ENCODE data around the gene CYP46A1.

Gene CYP46A1

DNA sequence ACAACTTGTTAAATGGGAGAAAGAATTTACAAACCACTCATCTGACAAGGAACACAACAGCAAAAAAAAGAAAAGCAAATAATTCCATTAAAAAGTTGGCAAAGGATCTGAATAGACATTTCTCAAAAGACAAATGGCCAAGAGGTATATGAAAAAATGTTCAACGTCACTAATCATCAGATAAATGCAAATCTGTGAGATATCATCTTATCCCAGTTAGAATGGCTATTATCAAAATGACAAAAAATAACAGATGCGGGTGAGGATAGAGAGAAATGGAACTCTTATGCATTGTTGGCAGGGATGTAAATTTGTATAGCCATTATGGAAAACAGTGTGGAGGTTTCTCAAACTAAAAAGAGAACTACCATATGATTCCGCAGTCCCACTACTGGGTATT lies 29.9 kb downstream of the CYP46A1 start:
- TF ChIP-seq RAD21 (IDR thresholded peaks at IDR 0.05; ENCODE audit: low read depth) (no peak), TEAD4 (IDR thresholded peaks at IDR 0.05) (no peak), NFIC (IDR thresholded peaks at IDR 0.05) (no peak), FOXM1 (IDR thresholded peaks at IDR 0.05; ENCODE audit: borderline replicate concordance, low read depth) (no peak), CREB1 (IDR thresholded peaks at IDR 0.05; ENCODE audit: low read depth) (no peak), YY1 (IDR thresholded peaks at IDR 0.05; ENCODE audit: low read depth) (no peak), CEBPB (IDR thresholded peaks at IDR 0.05) (no peak)
- TF ChIP-seq, protein P1, sequence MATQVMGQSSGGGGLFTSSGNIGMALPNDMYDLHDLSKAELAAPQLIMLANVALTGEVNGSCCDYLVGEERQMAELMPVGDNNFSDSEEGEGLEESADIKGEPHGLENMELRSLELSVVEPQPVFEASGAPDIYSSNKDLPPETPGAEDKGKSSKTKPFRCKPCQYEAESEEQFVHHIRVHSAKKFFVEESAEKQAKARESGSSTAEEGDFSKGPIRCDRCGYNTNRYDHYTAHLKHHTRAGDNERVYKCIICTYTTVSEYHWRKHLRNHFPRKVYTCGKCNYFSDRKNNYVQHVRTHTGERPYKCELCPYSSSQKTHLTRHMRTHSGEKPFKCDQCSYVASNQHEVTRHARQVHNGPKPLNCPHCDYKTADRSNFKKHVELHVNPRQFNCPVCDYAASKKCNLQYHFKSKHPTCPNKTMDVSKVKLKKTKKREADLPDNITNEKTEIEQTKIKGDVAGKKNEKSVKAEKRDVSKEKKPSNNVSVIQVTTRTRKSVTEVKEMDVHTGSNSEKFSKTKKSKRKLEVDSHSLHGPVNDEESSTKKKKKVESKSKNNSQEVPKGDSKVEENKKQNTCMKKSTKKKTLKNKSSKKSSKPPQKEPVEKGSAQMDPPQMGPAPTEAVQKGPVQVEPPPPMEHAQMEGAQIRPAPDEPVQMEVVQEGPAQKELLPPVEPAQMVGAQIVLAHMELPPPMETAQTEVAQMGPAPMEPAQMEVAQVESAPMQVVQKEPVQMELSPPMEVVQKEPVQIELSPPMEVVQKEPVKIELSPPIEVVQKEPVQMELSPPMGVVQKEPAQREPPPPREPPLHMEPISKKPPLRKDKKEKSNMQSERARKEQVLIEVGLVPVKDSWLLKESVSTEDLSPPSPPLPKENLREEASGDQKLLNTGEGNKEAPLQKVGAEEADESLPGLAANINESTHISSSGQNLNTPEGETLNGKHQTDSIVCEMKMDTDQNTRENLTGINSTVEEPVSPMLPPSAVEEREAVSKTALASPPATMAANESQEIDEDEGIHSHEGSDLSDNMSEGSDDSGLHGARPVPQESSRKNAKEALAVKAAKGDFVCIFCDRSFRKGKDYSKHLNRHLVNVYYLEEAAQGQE (IDR thresholded peaks at IDR 0.05; ENCODE audit: low read depth): no peak
- TF ChIP-seq, protein P2, sequence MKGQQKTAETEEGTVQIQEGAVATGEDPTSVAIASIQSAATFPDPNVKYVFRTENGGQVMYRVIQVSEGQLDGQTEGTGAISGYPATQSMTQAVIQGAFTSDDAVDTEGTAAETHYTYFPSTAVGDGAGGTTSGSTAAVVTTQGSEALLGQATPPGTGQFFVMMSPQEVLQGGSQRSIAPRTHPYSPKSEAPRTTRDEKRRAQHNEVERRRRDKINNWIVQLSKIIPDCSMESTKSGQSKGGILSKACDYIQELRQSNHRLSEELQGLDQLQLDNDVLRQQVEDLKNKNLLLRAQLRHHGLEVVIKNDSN (IDR thresholded peaks at IDR 0.05): no peak

DNA sequence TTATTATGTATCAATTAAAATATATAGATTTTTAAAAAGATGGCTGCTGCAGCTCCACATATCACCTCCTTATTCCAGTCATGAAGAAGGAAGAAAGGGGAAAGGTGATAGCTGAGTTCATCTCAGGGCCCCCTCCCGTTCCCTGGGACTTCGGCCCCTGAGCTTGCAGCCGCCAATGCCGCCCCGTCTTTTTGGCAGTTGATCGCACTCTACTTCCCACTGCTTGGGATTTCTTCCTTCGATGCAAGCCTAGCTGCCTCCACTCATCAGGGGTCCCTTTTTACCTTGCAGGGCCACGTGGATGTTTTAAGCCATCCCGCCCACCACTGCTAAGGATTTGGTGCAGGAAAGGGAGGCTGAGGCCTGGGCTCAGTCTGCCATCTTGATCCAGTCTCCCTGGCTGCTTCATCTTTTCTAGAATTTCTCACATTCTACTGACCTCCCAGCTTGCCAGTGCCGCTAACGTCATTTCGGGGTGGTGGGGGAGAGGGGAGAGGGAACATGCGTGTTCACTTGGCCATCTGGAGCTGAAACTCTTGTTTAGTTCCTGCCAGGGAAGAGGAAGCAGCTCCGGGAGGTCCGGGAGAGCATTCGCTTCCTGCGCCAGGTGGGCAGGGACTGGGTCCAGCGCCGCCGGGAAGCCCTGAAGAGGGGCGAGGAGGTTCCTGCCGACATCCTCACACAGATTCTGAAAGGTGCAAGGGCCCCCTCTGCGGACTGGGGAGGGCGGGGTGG lies 31.3 kb downstream of the CYP46A1 start:
- TF ChIP-seq RAD21 (IDR thresholded peaks at IDR 0.05; ENCODE audit: low read depth) (no peak), ZBTB7A (IDR thresholded peaks at IDR 0.05; ENCODE audit: low read depth) (no peak), NFIC (IDR thresholded peaks at IDR 0.05) (no peak), EP300 (IDR thresholded peaks at IDR 0.05; ENCODE audit: borderline replicate concordance) (no peak), CREB1 (IDR thresholded peaks at IDR 0.05; ENCODE audit: low read depth) (no peak), EGR1 (IDR thresholded peaks at IDR 0.05) (no peak), FOXM1 (IDR thresholded peaks at IDR 0.05; ENCODE audit: borderline replicate concordance, low read depth) (no peak), YY1 (IDR thresholded peaks at IDR 0.05; ENCODE audit: low read depth) (no peak), TEAD4 (IDR thresholded peaks at IDR 0.05) (no peak)
- TF ChIP-seq, protein P3, sequence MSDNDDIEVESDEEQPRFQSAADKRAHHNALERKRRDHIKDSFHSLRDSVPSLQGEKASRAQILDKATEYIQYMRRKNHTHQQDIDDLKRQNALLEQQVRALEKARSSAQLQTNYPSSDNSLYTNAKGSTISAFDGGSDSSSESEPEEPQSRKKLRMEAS (IDR thresholded peaks at IDR 0.05): no peak
- TF ChIP-seq, protein P1 (IDR thresholded peaks at IDR 0.05; ENCODE audit: low read depth): no peak
- TF ChIP-seq, protein P2 (IDR thresholded peaks at IDR 0.05): no peak

DNA sequence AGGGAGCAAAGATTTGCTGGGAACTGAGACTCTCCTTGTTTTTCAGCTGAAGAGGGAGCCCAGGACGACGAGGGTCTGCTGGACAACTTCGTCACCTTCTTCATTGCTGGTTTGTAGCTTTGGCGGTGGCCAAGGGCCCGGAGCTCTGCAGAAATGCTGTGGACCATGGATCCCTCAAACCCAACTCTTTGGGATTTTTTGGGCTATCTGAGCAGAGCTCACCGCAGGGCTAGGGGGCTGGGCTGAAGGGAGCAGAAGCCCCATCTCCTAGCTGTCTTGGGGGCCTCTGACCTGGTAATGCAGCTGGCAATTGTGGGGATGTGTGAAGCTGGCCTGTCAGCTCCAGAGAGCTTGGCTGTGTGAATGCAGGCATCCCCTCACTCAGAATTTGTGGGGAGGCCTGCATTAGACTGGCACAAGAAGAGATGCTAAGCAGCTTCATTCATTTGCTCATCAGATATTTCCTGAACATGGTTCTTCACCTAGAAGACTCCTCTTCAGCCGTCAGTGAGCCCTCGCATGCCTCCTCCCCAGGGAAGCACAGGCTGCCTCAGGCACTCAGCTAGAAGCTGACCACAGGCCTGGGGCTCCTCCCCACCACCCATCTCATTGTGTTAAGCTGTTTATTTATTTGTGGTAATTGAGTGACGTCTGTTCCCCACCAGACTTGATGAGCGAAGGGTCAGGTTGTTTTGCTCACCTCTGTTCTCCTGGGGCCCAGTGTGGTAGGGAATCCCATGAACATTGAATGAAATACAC lies 32.2 kb downstream of the CYP46A1 start:
- TF ChIP-seq, protein P3 (IDR thresholded peaks at IDR 0.05): no peak
- TF ChIP-seq NFIC (IDR thresholded peaks at IDR 0.05): no peak
- no peak for TF ChIP-seq CREB1 (IDR thresholded peaks at IDR 0.05; ENCODE audit: low read depth)
- no peak for TF ChIP-seq ZBTB7A (IDR thresholded peaks at IDR 0.05; ENCODE audit: low read depth)
- no peak for TF ChIP-seq FOXM1 (IDR thresholded peaks at IDR 0.05; ENCODE audit: borderline replicate concordance, low read depth)
- no peak for TF ChIP-seq EP300 (IDR thresholded peaks at IDR 0.05; ENCODE audit: borderline replicate concordance)
- TF ChIP-seq YY1 (IDR thresholded peaks at IDR 0.05; ENCODE audit: low read depth): no peak
- TF ChIP-seq, protein P1 (IDR thresholded peaks at IDR 0.05; ENCODE audit: low read depth): no peak
- no peak for TF ChIP-seq TAF1 (IDR thresholded peaks at IDR 0.05; ENCODE audit: low read depth)
